Measurements from ENCODE around the gene MADCAM1.

DNA sequence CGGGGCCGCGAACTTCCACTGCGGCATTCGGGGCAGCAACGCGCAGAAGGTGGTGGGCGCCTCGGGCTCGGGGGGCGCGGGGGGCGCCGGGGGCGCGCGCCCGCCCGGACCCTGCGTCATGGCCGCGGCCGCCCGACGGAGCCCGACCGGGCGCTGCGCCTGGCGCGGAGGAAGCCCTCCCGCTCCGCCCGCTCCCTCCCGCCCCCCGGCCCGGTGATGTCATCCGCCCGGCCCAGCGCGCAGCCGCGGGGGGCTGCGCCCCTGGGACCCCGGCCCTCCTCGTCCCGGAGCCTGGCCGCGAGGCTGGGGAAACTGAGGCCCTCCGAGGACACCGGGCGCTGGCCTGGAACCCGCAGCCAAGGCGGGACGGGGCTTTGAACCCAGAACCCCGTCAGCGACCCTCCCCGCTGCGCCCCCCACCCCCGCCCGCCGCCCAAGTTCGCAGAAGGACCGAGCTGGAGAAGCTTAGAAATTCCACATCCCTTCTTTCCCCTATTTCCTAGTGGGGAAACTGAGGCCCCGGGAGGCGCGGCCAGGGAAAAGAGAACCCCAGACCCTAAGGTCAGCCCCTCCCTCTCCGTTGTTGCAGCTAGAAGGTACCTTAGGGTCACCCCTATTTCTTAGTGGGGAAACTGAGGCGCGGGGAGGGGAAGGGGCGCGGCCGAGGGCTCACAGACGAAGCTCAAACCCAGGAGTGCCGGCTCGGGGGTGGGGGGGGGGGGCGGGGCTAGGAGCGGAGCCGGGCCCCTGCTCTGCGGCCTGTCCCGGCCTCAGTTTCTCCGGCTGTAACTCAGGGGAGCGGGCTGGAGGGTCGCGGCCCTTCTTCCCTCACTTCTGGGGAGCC, 35.2 kb upstream of the MADCAM1 start, which contains the start of gene SHC2:
- TF ChIP-seq, protein P1, sequence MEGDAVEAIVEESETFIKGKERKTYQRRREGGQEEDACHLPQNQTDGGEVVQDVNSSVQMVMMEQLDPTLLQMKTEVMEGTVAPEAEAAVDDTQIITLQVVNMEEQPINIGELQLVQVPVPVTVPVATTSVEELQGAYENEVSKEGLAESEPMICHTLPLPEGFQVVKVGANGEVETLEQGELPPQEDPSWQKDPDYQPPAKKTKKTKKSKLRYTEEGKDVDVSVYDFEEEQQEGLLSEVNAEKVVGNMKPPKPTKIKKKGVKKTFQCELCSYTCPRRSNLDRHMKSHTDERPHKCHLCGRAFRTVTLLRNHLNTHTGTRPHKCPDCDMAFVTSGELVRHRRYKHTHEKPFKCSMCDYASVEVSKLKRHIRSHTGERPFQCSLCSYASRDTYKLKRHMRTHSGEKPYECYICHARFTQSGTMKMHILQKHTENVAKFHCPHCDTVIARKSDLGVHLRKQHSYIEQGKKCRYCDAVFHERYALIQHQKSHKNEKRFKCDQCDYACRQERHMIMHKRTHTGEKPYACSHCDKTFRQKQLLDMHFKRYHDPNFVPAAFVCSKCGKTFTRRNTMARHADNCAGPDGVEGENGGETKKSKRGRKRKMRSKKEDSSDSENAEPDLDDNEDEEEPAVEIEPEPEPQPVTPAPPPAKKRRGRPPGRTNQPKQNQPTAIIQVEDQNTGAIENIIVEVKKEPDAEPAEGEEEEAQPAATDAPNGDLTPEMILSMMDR (IDR thresholded peaks at IDR 0.05 in 8 of 11, conservative IDR thresholded peaks at IDR 0.05 in 3 of 11): no peak
- peak; percentile 30 to 69 (median 62) for TF ChIP-seq POLR2AphosphoS5 (IDR thresholded peaks at IDR 0.05)

Data from spleen (tissue), 7 donors.